Adrenal gland (tissue), 12 donors: ENCODE data around the gene KRT24. TPM values are rescaled to one million over a fixed set of nuclear protein-coding genes. Genes with fewer than 3 reads are reported as not detected.

Experiments used
- DNase-seq, 7 donors: peaks; one replicate each; pipeline ENCODE4 v3.0.0-alpha.2; 2019 to 2020
- H3K27ac ChIP-seq, 5 donors: fragments of 200-600 bp; sonication (generic) in 4 of 5; 1 replicate in 3 of 5; 2 replicates in 2 of 5; pipeline versions ENCODE4 v1.5.1 to v1.8.0; 2016 to 2020; ENCODE audit warnings: mild to moderate bottlenecking in 1 of 5
- H3K27me3 ChIP-seq: fragments of 200-600 bp; 2 replicates; pipeline ENCODE4 v1.8.0; 2021
- H3K36me3 ChIP-seq, 2 donors: fragments of 200-600 bp; replicated peaks in 1 of 2; 1 replicate in 1 of 2; 2 replicates in 1 of 2; pipeline versions ENCODE4 v1.5.1 to v1.8.0; 2018 to 2022
- H3K4me1 ChIP-seq, 2 donors: fragments of 200-600 bp; replicated peaks in 1 of 2; 1 replicate in 1 of 2; 2 replicates in 1 of 2; pipeline versions ENCODE4 v1.5.1 to v1.8.0; 2018 to 2021
- H3K4me3 ChIP-seq, 4 donors: fragments of 200-600 bp; sonication (generic) in 3 of 4; one replicate each; pipeline ENCODE4 v1.5.1; 2016 to 2018
- H3K9me3 ChIP-seq, 3 donors: fragments of 200-600 bp; sonication (generic) in 1 of 3; replicated peaks in 1 of 3; 1 replicate in 2 of 3; 2 replicates in 1 of 3; pipeline versions ENCODE4 v1.5.1 to v1.8.0; 2016 to 2021
- CTCF ChIP-seq, 6 experiments: fragments of 450-650 bp in 4 of 6; fragments of 200-600 bp in 2 of 6; sonication (generic) in 1 of 6; IDR thresholded peaks; 1 replicate in 5 of 6; 2 replicates in 1 of 6; pipeline versions ENCODE4 v1.5.1 to v1.8.0; 2016 to 2021; ENCODE audit warnings: antibody characterized with exemption in 6 of 6, mild to moderate bottlenecking in 2 of 6, moderate library complexity in 1 of 6
- POLR2A ChIP-seq, 2 donors: fragments of 450-650 bp; IDR thresholded peaks; one replicate each; pipeline ENCODE4 v1.6.1; 2017; ENCODE audit warnings: antibody characterized with exemption in 2 of 2, mild to moderate bottlenecking in 2 of 2, moderate library complexity in 1 of 2
- WGBS, 4 donors: extraction: QIAGEN DNeasy Blood & Tissue Kit in 2 of 4; methylation state at CpG; one replicate each; pipeline versions ENCODE4 v1.1.5 to v1.1.7; 2013 to 2017; 5-methylcytosine and 5-hydroxymethylcytosine counted together
- intact Hi-C, 2 donors: fragments of 100-400 bp; cut with DNase I; formaldehyde crosslinking; loops; one replicate each; pipeline versions ENCODE4 v1.14.1 to v1.15.0; 2022 to 2023
- polyA plus RNA-seq, 3 donors: library from polyadenylated mRNA; stranded (reverse); fragments of 200-250 nt in 2 of 3; fragments of 350-450 nt in 1 of 3; fragmentation: Illumina TruSeq in 1 of 3; extraction: RNeasy Lipid Tissue Mini Kit (QIAGEN cat#74804) in 1 of 3; gene quantifications; one replicate each; pipeline ENCODE4 v1.2.3, GENCODE V29; 2013 to 2014
- total RNA-seq, 9 donors: library from RNA; depleted of rRNA in 4 of 9; stranded (reverse); fragments of >200 nt in 4 of 9; fragments of 120-200 nt in 1 of 9; fragmentation: NEBNext Ultra II Directional in 1 of 9; extraction: Animal tissue kit (Norgen Biotek cat#: 25700) in 1 of 9; gene quantifications; one replicate each; pipeline versions ENCODE4 v1.1.0 to v1.2.4, GENCODE V29; 2013 to 2023
- donor health status: healthy with polysubstance abuse.
- donor health status: Bipolar disorder and iron deficiency.
- donor health status: DM: yes; HTN: yes; CAD: no.
- donor health status: DM: no; HTN: no; CAD: no.
- donor health status: DM: no; HTN: no; CAD: no.
- donor health status: DM: yes; HTN: yes; CAD: no.

Gene KRT24
- total and polyA plus RNA-seq, 12 donors, result 0.10 to 0.24 TPM; not detected in 10

DNA sequence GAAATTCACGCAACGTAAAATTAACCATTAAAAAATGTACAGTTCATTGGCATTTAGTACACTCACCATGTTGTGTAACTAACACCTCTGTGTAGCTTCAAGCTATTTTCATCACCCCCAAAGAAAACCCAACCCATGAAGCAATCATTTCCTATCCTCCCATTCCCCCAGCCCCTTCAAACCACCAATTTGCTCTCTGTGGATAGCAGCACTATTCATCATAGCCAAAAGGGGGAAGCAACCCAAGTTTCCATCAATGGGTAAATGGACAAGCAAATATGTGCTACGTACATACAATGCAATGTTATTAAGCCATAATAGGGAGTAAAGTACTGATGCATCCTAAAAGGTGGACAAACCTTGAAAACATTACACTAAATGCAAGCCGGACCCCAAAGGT lies 27.6 kb downstream of the KRT24 start:
- H3K4me3 ChIP-seq, result no peak overlapping the region
- H3K27ac ChIP-seq, result no peak overlapping the region
- no peaks in the 10 kb centered on the region for H3K4me1 ChIP-seq
- TF ChIP-seq POLR2A (IDR thresholded peaks at IDR 0.05) (no peak), CTCF (IDR thresholded peaks at IDR 0.05) (no peak)
- intact Hi-C loops, result no loop called here
- no peaks in the 10 kb centered on the region for H3K9me3 ChIP-seq
- H3K36me3 ChIP-seq, result no peaks in the 10 kb centered on the region
- H3K27me3 ChIP-seq, result peaks cover 16% of the 10 kb centered on the region
- WGBS, 4 donors, result 77 to 88% (median 85%) methylated on average over 4 of the region's 4 CpGs
- DNase-seq, result no peak

GRCh38 chr17:40672654-40673053 lies 30.9 kb downstream of the KRT24 start:
- Histone ChIP-seq H3K27me3 (peaks cover 10% of the 10 kb centered on the region), H3K4me3 (no peak overlapping the region), H3K27ac (no peak overlapping the region), H3K4me1 (no peaks in the 10 kb centered on the region), H3K36me3 (no peaks in the 10 kb centered on the region), H3K9me3 (no peaks in the 10 kb centered on the region)
- no peak for TF ChIP-seq POLR2A (IDR thresholded peaks at IDR 0.05)
- no peak for TF ChIP-seq CTCF (IDR thresholded peaks at IDR 0.05)
- intact Hi-C loops, result no loop called here
- DNase-seq, result no peak
- 84 to 92% (median 88%) methylated on average over 2 of the region's 2 CpGs for WGBS, 4 donors

DNA sequence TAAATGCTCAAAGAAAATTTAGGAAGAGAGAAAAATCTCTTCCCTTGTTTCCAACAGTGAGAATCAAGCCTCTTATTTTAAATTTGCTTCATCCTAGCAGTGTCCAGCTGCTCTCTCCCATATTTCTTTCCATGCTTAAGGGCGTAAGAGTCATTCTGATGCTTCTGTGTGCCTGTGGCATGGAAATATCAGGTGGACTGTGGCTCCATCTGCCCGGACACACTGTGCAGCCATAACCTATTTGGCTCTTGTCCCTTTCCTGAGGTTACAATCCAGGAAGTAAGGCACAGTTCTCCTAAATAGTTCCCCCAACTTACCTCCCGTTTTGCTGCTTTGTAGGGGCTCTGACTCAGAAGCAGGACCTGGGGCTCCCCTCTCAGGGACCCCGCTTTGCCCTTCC lies 32.3 kb downstream of the KRT24 start:
- peaks cover 8% of the 10 kb centered on the region for H3K27me3 ChIP-seq
- no peaks in the 10 kb centered on the region for H3K9me3 ChIP-seq
- TF ChIP-seq CTCF (IDR thresholded peaks at IDR 0.05) (no peak), POLR2A (IDR thresholded peaks at IDR 0.05) (no peak)
- no peaks in the 10 kb centered on the region for H3K4me1 ChIP-seq
- DNase-seq, result no peak
- WGBS, 4 donors, result 48 to 54% (median 52%) methylated on average over 4 of the region's 4 CpGs
- intact Hi-C loops, result no loop called here
- no peak overlapping the region for H3K4me3 ChIP-seq
- H3K36me3 ChIP-seq, result no peaks in the 10 kb centered on the region
- no peak overlapping the region for H3K27ac ChIP-seq

GRCh38 chr17:40666331-40666730 lies 37.2 kb downstream of the KRT24 start:
- no peak for DNase-seq
- peaks cover 0 to 9% of the 10 kb centered on the region in 2 donors for H3K4me1 ChIP-seq
- H3K27ac ChIP-seq, result no peak overlapping the region
- intact Hi-C loops, result no loop called here
- H3K4me3 ChIP-seq, result no peak overlapping the region
- no peaks in the 10 kb centered on the region for H3K27me3 ChIP-seq
- H3K9me3 ChIP-seq, result no peaks in the 10 kb centered on the region
- H3K36me3 ChIP-seq, result no peaks in the 10 kb centered on the region
- TF ChIP-seq CTCF (IDR thresholded peaks at IDR 0.05) (no peak), POLR2A (IDR thresholded peaks at IDR 0.05) (no peak)
